ENCODE data around the gene TMEM53.

- TF ChIP-seq, protein P1, sequence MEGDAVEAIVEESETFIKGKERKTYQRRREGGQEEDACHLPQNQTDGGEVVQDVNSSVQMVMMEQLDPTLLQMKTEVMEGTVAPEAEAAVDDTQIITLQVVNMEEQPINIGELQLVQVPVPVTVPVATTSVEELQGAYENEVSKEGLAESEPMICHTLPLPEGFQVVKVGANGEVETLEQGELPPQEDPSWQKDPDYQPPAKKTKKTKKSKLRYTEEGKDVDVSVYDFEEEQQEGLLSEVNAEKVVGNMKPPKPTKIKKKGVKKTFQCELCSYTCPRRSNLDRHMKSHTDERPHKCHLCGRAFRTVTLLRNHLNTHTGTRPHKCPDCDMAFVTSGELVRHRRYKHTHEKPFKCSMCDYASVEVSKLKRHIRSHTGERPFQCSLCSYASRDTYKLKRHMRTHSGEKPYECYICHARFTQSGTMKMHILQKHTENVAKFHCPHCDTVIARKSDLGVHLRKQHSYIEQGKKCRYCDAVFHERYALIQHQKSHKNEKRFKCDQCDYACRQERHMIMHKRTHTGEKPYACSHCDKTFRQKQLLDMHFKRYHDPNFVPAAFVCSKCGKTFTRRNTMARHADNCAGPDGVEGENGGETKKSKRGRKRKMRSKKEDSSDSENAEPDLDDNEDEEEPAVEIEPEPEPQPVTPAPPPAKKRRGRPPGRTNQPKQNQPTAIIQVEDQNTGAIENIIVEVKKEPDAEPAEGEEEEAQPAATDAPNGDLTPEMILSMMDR (IDR thresholded peaks at IDR 0.05), result no peak
- TF ChIP-seq POLR2A (IDR thresholded peaks at IDR 0.05) (no peak), POLR2AphosphoS5 (IDR thresholded peaks at IDR 0.05; ENCODE audit: insufficient read depth in 1 of 2, low read depth in 1 of 2) (no peak)
These were observed 66.1 kb downstream of the TMEM53 start for GRCh38 chr1:44608141-44608540.

All from vagina (tissue), 2 donors.